Measurements from ENCODE around the gene REPIN1.

REPIN1 gene

GRCh38 chr7:150396851-150397260, 28.2 kb downstream of the REPIN1 start:
- TF ChIP-seq REST (IDR thresholded peaks at IDR 0.05; ENCODE audit: insufficient replicate concordance, low read depth): no peak
- TF ChIP-seq GABPA (IDR thresholded peaks at IDR 0.05; ENCODE audit: low read depth): no peak
- TF ChIP-seq, protein P1, sequence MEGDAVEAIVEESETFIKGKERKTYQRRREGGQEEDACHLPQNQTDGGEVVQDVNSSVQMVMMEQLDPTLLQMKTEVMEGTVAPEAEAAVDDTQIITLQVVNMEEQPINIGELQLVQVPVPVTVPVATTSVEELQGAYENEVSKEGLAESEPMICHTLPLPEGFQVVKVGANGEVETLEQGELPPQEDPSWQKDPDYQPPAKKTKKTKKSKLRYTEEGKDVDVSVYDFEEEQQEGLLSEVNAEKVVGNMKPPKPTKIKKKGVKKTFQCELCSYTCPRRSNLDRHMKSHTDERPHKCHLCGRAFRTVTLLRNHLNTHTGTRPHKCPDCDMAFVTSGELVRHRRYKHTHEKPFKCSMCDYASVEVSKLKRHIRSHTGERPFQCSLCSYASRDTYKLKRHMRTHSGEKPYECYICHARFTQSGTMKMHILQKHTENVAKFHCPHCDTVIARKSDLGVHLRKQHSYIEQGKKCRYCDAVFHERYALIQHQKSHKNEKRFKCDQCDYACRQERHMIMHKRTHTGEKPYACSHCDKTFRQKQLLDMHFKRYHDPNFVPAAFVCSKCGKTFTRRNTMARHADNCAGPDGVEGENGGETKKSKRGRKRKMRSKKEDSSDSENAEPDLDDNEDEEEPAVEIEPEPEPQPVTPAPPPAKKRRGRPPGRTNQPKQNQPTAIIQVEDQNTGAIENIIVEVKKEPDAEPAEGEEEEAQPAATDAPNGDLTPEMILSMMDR (IDR thresholded peaks at IDR 0.05; ENCODE audit: insufficient read depth, low read length): no peak
- no peak for TF ChIP-seq POLR2AphosphoS5 (IDR thresholded peaks at IDR 0.05; ENCODE audit: low read depth)
- TF ChIP-seq SPI1 (IDR thresholded peaks at IDR 0.05; ENCODE audit: borderline replicate concordance, low read depth): no peak
- Histone ChIP-seq H3K27ac (replicated peaks) (no peak overlapping the region), H3K27me3 (ENCODE audit: insufficient read depth, poor library complexity, severe bottlenecking) (no peaks in the 10 kb centered on the region), H3K4me3 (replicated peaks; ENCODE audit: insufficient read depth, low read length) (no peak overlapping the region)
- no peak for DNase-seq (ENCODE audit: low read depth in 1 of 2, low spot score in 1 of 2)

- no peak overlapping the region for H3K4me3 ChIP-seq (replicated peaks; ENCODE audit: insufficient read depth, low read length)
- no peaks in the 10 kb centered on the region for H3K27me3 ChIP-seq (ENCODE audit: insufficient read depth, poor library complexity, severe bottlenecking)
- DNase-seq (ENCODE audit: low read depth in 1 of 2, low spot score in 1 of 2): no peak
- no peak for TF ChIP-seq SPI1 (IDR thresholded peaks at IDR 0.05; ENCODE audit: borderline replicate concordance, low read depth)
- TF ChIP-seq, protein P1 (IDR thresholded peaks at IDR 0.05; ENCODE audit: insufficient read depth, low read length): no peak
- no peak for TF ChIP-seq POLR2AphosphoS5 (IDR thresholded peaks at IDR 0.05; ENCODE audit: low read depth)
- TF ChIP-seq GABPA (IDR thresholded peaks at IDR 0.05; ENCODE audit: low read depth): no peak
- no peak for TF ChIP-seq REST (IDR thresholded peaks at IDR 0.05; ENCODE audit: insufficient replicate concordance, low read depth)
- H3K27ac ChIP-seq (replicated peaks): no peak overlapping the region
Observed at GRCh38 chr7:150397346-150398107, 28.9 kb downstream of the REPIN1 start.

DNA sequence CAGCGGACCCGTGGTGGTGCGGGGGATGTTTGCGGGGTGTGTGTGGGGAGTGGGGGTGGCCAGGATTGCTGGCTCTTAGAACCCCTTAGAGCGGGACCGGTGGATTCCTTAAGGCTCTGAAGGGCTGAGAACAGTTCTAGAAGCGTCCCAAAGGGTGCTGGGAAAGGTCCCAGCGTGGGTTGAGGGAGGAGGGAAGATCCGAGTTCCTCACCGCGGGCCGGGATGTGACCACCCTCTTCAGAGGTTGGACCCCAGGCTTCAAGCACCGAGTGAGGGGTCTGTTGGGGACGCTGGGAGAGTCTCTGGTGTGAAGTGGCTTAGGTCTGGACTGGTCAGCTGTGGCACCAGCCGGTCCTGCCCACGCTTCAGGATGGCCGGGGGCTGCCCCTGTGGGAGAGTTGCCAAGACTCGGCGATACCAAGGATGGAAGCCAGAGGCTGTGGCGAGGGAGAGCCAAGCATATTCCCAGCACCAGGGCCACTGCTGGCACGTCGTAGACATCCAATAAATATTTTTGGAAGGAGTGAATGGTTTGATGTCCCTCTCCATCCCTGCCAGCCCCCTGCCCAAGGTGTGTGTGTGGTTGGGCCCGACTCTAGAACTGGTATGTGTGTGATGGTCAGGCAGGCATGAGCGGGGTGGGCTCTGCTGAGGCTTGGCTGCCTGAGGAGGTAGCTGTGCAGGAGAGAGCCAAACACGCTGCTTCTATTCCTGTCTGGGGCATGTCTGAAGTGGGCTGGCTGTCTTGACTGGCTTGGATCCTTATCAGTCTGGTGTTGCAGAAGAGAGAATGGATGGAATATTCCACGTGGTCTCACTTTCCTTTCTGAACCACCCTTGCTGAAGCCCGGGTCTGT, 29.7 kb downstream of the REPIN1 start:
- no peak for DNase-seq (ENCODE audit: low read depth in 1 of 2, low spot score in 1 of 2)
- Histone ChIP-seq H3K4me3 (replicated peaks; ENCODE audit: insufficient read depth, low read length) (no peak overlapping the region), H3K27me3 (ENCODE audit: insufficient read depth, poor library complexity, severe bottlenecking) (no peaks in the 10 kb centered on the region), H3K27ac (replicated peaks) (no peak overlapping the region)
- no peak for TF ChIP-seq POLR2AphosphoS5 (IDR thresholded peaks at IDR 0.05; ENCODE audit: low read depth)
- TF ChIP-seq GABPA (IDR thresholded peaks at IDR 0.05; ENCODE audit: low read depth): no peak
- TF ChIP-seq SPI1 (IDR thresholded peaks at IDR 0.05; ENCODE audit: borderline replicate concordance, low read depth): no peak

- no peak for TF ChIP-seq REST (IDR thresholded peaks at IDR 0.05; ENCODE audit: insufficient replicate concordance, low read depth)
- DNase-seq (ENCODE audit: low read depth in 1 of 2, low spot score in 1 of 2): no peak
- no peak overlapping the region for H3K27ac ChIP-seq (replicated peaks)
- no peak overlapping the region for H3K4me3 ChIP-seq (replicated peaks; ENCODE audit: insufficient read depth, low read length)
- no peaks in the 10 kb centered on the region for H3K27me3 ChIP-seq (ENCODE audit: insufficient read depth, poor library complexity, severe bottlenecking)
Observed at GRCh38 chr7:150398965-150399320, 30.3 kb downstream of the REPIN1 start.

Data from HL-60 (cell line).